BE2C (cell line): ENCODE measurements around the gene IGSF1. TPM values are rescaled to one million over a fixed set of nuclear protein-coding genes. Genes with fewer than 3 reads are reported as not detected.

Source experiments
- DNase-seq: peaks from one replicate; pipeline ENCODE4 v3.0.0-alpha.2; 2020
- H3K27me3 ChIP-seq: fragments of 250-450 bp; sonication (Bioruptor Pico); 2 replicates; pipeline ENCODE4 v1.5.1; 2020; ENCODE audit warnings: mild to moderate bottlenecking
- H3K36me3 ChIP-seq: fragments of 250-450 bp; sonication (Bioruptor Pico); 2 replicates; pipeline ENCODE4 v1.5.1; 2020; ENCODE audit warnings: mild to moderate bottlenecking
- H3K4me1 ChIP-seq: fragments of 250-450 bp; sonication (Bioruptor Pico); 2 replicates; pipeline ENCODE4 v1.5.1; 2020
- H3K4me3 ChIP-seq: 2 replicates; pipeline ENCODE4 v1.5.1; 2011; ENCODE audit warnings: low read depth, low read length
- H3K9me3 ChIP-seq: fragments of 250-450 bp; sonication (Bioruptor Pico); 2 replicates; pipeline ENCODE4 v1.5.1; 2020
- polyA plus RNA-seq: library from polyadenylated mRNA; unstranded; fragments of >200 nt; gene quantifications from one replicate; pipeline ENCODE4 v1.2.1, GENCODE V29; 2012; ENCODE audit warnings: low read depth, missing spikeins; ENCODE audit not compliant: insufficient read length, insufficient read depth
- TF ChIP-seq, protein P1 (sequence below): IDR thresholded peaks from 2 replicates; pipeline ENCODE4 v1.5.1; 2012; ENCODE audit warnings: mild to moderate bottlenecking, low read depth, low read length

IGSF1 gene, protein sequence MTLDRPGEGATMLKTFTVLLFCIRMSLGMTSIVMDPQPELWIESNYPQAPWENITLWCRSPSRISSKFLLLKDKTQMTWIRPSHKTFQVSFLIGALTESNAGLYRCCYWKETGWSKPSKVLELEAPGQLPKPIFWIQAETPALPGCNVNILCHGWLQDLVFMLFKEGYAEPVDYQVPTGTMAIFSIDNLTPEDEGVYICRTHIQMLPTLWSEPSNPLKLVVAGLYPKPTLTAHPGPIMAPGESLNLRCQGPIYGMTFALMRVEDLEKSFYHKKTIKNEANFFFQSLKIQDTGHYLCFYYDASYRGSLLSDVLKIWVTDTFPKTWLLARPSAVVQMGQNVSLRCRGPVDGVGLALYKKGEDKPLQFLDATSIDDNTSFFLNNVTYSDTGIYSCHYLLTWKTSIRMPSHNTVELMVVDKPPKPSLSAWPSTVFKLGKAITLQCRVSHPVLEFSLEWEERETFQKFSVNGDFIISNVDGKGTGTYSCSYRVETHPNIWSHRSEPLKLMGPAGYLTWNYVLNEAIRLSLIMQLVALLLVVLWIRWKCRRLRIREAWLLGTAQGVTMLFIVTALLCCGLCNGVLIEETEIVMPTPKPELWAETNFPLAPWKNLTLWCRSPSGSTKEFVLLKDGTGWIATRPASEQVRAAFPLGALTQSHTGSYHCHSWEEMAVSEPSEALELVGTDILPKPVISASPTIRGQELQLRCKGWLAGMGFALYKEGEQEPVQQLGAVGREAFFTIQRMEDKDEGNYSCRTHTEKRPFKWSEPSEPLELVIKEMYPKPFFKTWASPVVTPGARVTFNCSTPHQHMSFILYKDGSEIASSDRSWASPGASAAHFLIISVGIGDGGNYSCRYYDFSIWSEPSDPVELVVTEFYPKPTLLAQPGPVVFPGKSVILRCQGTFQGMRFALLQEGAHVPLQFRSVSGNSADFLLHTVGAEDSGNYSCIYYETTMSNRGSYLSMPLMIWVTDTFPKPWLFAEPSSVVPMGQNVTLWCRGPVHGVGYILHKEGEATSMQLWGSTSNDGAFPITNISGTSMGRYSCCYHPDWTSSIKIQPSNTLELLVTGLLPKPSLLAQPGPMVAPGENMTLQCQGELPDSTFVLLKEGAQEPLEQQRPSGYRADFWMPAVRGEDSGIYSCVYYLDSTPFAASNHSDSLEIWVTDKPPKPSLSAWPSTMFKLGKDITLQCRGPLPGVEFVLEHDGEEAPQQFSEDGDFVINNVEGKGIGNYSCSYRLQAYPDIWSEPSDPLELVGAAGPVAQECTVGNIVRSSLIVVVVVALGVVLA (N-terminal part only)
- polyA plus RNA-seq: not detected

DNA sequence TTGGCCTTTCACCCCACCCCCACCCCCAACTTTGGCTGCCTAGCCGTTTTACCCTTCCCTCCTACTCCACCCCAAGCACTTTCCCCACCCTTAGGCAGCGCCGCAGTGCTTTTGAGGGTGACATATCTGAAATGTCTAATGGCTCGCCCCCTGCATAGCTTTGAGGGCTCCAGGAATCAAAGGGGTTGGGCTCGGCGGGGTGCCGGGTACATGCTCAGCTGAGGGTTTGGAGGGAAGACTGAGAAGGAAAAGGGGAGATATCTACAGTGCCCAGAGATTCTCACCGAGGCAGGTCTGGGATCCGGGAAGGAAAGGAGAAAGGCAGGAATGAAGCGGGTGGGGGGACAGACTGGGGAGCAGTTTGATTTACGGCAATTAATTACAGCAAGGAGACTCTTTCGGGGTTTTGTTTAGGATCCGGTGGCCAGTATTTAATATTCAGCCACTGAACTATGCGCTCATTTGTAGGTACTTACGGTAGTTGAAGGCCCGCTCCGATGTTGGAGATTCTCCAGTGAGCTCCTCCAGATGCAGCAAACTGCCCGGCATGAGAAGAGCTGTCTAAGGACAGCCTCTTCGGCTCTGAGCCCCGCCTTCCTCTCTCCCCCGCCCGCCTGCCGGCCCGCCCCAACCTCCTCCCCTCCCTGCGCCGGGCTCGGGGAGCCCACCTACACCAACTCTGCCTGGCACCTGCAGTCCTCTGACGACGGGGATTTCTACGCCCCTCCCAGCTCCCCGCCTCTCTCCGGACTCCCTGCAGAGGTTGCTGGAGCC is at the start of gene IGSF1:
IGSF1 (minus strand) TSS at position 569 of the 774 bp plus-strand sequence. CDS start 2,632 bp downstream, outside the sequence.
- H3K4me1 ChIP-seq: no peaks in the 10 kb centered on the region
- H3K4me3 ChIP-seq: peak within 1 kb of the TSS; percentile 44
- peak; percentile 31 for DNase-seq
- H3K36me3 ChIP-seq: no peaks in the 10 kb centered on the region
- H3K27me3 ChIP-seq: no peaks in the 10 kb centered on the region
- TF ChIP-seq, protein P1, sequence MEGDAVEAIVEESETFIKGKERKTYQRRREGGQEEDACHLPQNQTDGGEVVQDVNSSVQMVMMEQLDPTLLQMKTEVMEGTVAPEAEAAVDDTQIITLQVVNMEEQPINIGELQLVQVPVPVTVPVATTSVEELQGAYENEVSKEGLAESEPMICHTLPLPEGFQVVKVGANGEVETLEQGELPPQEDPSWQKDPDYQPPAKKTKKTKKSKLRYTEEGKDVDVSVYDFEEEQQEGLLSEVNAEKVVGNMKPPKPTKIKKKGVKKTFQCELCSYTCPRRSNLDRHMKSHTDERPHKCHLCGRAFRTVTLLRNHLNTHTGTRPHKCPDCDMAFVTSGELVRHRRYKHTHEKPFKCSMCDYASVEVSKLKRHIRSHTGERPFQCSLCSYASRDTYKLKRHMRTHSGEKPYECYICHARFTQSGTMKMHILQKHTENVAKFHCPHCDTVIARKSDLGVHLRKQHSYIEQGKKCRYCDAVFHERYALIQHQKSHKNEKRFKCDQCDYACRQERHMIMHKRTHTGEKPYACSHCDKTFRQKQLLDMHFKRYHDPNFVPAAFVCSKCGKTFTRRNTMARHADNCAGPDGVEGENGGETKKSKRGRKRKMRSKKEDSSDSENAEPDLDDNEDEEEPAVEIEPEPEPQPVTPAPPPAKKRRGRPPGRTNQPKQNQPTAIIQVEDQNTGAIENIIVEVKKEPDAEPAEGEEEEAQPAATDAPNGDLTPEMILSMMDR: no peak
- no peaks in the 10 kb centered on the region for H3K9me3 ChIP-seq

DNA sequence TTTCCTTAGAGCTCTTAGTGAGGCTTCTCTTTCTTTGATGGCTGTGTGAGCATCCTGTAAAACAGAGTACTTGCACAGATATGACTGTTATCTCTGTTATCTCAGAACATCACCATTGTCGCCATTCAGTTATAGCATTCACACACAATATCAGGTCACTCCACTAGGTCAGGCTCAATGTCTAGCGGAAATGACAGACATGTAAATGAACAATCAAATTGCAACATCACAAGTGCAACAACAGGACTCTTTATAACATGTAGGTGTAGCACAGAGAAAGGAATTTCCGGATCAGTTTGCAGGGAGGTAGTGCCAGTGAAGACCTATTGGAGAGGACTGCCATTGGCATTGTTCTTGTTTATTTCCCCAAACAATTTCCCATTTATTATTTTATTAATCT is 43.2 kb upstream of the IGSF1 start:
- H3K4me1 ChIP-seq: no peaks in the 10 kb centered on the region
- H3K36me3 ChIP-seq: no peaks in the 10 kb centered on the region
- no peaks in the 10 kb centered on the region for H3K27me3 ChIP-seq
- TF ChIP-seq, protein P1: no peak
- DNase-seq: no peak
- H3K9me3 ChIP-seq: no peaks in the 10 kb centered on the region
- no peak overlapping the region for H3K4me3 ChIP-seq

DNA sequence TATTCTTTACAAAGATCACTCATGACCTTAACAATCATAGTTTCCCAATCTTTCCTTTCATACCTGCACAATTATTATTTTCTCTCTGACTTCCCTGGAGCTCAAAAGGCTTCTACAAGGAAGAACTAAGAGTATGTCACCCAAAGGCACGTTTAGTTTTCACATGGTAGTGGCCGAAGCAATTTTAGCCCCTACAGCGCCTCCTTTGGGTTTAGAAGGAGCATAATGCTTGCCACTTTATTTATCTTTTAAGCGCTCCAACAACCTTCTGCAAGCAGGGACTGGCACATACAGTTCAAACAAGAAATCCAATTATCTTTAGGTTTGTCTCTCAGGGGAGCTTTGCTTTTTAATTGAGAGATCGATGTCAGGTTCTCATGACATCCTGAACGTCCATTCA is 42.0 kb upstream of the IGSF1 start:
- TF ChIP-seq, protein P1: 0 out of 2 replicates have a peak, but pooled peaks have one; percentile 9
- Histone ChIP-seq H3K27me3 (no peaks in the 10 kb centered on the region), H3K36me3 (no peaks in the 10 kb centered on the region), H3K4me1 (no peaks in the 10 kb centered on the region), H3K9me3 (no peaks in the 10 kb centered on the region), H3K4me3 (no peak overlapping the region)
- DNase-seq: no peak

DNA sequence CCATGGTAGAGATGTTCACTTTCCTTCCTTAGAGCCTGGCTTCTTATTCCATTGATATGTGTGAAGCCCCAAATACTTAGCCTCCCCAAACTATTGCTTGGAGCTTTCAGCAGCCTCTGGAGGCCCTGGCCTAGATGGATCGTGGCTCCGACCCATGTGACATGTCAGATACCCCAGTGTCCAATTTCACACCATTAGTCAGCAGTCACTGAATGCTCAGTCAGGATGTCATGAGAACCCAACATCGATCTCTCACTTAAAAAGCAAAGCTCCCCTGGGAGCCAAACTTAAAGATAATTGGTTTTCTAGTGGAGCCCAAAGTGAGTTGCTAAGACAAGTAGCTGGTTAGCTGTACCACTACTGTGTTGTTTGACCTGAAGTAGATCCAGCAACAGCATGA is 41.6 kb upstream of the IGSF1 start:
- TF ChIP-seq, protein P1: no peak
- no peaks in the 10 kb centered on the region for H3K27me3 ChIP-seq
- no peak for DNase-seq

DNA sequence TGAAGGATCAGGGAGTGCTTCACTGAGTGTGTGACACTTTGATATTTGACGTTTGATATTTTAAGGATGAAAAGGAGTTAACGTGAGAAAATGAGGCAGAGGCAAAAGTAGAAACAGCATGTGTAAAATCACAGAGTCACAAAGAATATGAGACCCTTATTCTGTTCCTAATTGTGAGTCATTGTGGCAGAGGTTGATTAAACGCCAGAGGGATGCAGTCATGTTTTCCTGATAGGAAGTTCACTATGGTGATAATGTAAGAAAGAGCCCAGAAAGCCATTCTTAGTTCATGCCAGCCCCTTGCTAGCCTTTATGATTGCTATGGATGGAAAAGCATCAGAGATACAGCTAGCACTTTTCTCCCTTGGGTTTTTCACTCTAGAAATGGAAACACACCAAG is 33.5 kb upstream of the IGSF1 start:
- H3K27me3 ChIP-seq: no peaks in the 10 kb centered on the region
- TF ChIP-seq, protein P1: no peak
- no peaks in the 10 kb centered on the region for H3K36me3 ChIP-seq
- no peak for DNase-seq
- no peak overlapping the region for H3K4me3 ChIP-seq
- H3K9me3 ChIP-seq: no peaks in the 10 kb centered on the region
- no peaks in the 10 kb centered on the region for H3K4me1 ChIP-seq

More for the DNA sequence above, 41.6 kb upstream of the IGSF1 start:
- no peaks in the 10 kb centered on the region for H3K4me1 ChIP-seq
- no peak overlapping the region for H3K4me3 ChIP-seq
- H3K36me3 ChIP-seq: no peaks in the 10 kb centered on the region
- H3K9me3 ChIP-seq: no peaks in the 10 kb centered on the region
